ENCODE measurements around the gene MED27. TPM values are rescaled to one million over a fixed set of nuclear protein-coding genes. Genes with fewer than 3 reads are reported as not detected.
"Not testable (repeated sequence)": the region's sequence is repeated elsewhere in the genome, so short reads cannot be mapped to it uniquely, and the experiment has no call there.

The MED27 gene
- total RNA-seq, 1 experiment from 2014 or later, result 40.3 TPM

DNA sequence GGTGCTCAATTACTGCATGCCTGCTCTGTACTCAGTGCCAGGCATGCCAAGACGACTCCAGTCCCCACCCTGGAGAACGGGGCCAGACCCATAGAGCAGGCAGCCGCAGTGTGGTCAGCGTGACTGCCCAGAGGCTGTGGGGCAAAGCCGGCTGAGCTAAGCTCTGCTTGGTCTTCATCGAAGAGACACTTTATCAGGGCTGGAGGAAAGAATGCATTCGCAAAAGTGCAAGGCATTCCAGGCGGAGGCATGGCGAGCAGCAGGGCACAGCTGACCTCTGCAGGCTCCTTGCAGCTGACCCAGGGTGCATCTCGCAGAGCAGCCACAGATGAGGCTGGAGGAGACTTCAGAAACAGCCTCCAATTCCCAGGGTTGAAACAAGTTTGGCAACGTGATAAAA lies 13.6 kb downstream of the MED27 start:
- Histone ChIP-seq H3K4me3 (ENCODE audit: insufficient read depth, low read depth, low read length) (no peak overlapping the region), H3K27me3 (ENCODE audit: control insufficient read depth, insufficient read depth, low read length) (no peaks in the 10 kb centered on the region), H3K36me3 (replicated peaks; ENCODE audit: control insufficient read depth, insufficient read depth, low read length) (peaks cover 2% of the 10 kb centered on the region; the same call in 1 of the 2 replicates)
- DNase-seq, result no peak

DNA sequence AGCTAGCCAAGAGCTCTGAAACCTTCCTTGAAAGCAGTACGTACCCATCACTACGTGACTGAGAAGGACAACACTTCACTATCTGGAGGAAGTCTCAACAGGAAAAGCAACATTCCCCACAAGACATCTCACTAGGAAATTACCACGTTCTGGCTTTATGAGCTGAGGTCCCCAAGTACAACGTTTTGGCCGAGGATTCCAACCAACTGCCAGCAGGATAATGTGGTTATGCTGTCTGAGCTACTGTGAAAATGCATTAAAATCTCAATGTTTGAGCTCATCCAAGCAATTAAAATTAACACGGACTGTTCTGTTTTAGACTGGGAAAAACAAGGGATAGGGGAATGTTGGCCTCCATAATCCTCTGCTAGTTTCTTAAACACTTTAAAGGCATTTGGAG lies 16.4 kb downstream of the MED27 start:
- no peaks in the 10 kb centered on the region for H3K27me3 ChIP-seq (ENCODE audit: control insufficient read depth, insufficient read depth, low read length)
- DNase-seq, result no peak
- H3K36me3 ChIP-seq (replicated peaks; ENCODE audit: control insufficient read depth, insufficient read depth, low read length), result no peaks in the 10 kb centered on the region
- H3K4me3 ChIP-seq (ENCODE audit: insufficient read depth, low read depth, low read length), result no peak overlapping the region

DNA sequence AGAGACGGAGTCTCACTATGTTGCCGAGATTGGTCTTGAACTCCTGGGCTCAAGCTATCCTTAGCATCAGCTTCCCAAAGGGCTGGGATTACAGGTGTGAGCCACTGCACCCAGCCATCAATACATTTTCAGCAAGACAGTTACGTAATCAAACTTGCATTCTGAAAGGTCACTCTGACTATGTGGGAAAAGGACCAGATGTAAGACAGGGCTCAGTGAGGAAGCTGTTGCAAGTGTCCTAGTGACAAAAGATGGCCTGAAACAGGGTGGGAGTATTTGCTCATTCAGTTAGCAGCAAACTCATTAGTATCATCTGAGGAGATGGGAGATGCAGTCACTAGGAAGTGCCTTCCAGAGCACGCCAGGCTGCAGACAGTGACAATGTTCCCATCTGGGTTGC lies 16.9 kb downstream of the MED27 start:
- H3K4me3 ChIP-seq (ENCODE audit: insufficient read depth, low read depth, low read length), result no peak overlapping the region

DNA sequence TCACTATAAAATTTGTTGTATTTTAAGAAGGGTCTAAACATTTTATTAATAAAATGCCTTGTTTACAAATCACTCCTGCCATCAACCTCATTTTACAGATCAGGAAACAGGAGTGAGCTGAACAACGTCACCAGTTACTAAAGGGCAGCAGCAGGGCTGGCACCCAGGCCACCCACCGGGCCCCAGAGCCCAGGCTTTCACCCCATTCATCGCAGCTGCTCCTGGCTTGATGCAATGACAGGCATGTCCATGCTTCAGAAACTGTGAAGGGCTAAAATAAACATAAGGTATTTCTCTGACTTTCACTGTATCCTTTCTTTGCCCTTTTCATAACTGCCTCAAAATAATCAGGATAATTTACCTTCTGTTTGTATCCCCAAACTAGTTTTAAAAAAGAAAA lies 18.1 kb downstream of the MED27 start:
- H3K27me3 ChIP-seq (ENCODE audit: control insufficient read depth, insufficient read depth, low read length), result no peaks in the 10 kb centered on the region
- no peak for DNase-seq
- no peaks in the 10 kb centered on the region for H3K36me3 ChIP-seq (replicated peaks; ENCODE audit: control insufficient read depth, insufficient read depth, low read length)
- no peak overlapping the region for H3K4me3 ChIP-seq (ENCODE audit: insufficient read depth, low read depth, low read length)

More for the DNA sequence above, 16.9 kb downstream of the MED27 start:
- no peaks in the 10 kb centered on the region for H3K27me3 ChIP-seq (ENCODE audit: control insufficient read depth, insufficient read depth, low read length)
- no peaks in the 10 kb centered on the region for H3K36me3 ChIP-seq (replicated peaks; ENCODE audit: control insufficient read depth, insufficient read depth, low read length)
- no peak for DNase-seq

DNA sequence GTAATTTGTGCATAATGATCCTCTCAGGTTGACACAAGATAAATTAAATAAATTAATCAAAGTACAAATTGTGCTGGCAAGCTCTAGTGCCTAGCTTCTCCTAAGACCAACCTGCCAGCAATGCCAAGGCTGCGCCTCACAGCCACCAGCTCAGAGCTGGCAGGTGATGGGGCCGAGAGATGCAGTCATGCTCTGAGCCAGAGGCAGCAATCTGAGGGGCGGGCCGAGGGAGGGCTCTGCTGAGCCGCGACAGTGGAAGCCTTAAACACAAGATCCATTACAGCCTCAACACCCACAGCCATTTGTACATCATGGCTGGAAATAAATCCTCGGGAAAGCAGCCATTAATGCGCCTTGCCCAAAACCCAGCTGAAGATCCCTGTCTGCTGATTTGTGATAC lies 20.3 kb downstream of the MED27 start:
- DNase-seq, result no peak
- H3K27me3 ChIP-seq (ENCODE audit: control insufficient read depth, insufficient read depth, low read length), result no peaks in the 10 kb centered on the region
- no peak overlapping the region for H3K4me3 ChIP-seq (ENCODE audit: insufficient read depth, low read depth, low read length)
- no peaks in the 10 kb centered on the region for H3K36me3 ChIP-seq (replicated peaks; ENCODE audit: control insufficient read depth, insufficient read depth, low read length)

DNA sequence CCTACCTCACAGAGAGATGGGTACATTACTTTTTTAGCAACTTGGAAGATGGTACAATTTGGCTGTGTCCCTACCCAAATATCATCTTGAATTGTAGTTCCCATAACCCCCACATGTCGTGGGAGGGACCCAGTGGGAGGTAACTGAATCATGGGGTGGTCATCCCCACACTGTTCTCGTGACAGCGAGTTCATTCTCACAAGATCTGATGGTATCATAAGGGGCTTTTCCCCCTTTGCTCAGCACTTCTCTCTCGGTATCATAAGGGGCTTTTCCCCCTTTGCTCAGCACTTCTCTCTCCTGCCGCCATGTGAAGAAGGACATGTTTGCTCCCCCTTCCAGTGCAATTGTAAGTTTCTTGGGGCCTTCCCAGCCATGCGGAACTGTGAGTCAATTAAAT lies 21.4 kb downstream of the MED27 start:
- not testable (repeated sequence) for H3K27me3 ChIP-seq (ENCODE audit: control insufficient read depth, insufficient read depth, low read length); H3K4me3 ChIP-seq (ENCODE audit: insufficient read depth, low read depth, low read length); H3K36me3 ChIP-seq (replicated peaks; ENCODE audit: control insufficient read depth, insufficient read depth, low read length); DNase-seq

DNA sequence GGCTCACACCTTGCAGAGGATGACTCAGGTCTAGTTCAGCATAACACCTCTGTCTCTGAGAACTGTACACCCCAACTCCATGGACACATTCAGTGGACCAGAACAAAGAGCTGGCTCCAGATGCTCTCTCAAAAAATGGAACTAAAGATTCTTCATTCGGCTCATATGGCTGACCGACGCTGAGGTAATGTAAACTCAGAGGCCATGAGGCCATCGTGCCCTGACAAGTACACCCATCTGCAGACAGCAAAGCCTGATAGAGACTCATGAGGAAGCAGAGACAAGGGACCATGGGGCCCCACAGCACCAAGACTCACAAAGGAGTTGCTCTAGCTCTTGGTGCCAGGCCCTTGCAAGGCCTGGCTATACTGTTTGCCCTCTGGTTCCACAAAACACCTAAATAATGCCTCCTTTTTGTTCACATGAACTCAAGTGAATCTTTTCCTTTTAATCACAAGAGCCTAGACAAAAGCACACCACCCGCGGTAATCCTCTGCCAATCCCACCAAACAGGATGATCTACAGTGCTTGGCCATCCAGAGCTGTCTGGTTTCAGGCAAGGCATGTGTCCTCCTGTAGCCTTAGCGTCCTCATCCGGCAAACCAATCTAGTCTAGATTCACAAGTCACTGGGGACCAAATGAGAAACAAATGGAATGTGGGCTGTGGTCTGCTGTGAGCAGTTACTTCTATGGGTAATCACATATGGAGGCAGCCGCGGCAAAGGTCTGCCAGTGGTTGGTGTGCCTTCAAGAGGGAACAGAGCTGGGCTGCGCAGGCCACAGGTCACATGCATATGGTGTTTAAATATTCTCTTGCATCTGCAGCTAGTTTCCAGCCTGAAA lies 22.7 kb downstream of the MED27 start:
- no peak for DNase-seq
- no peaks in the 10 kb centered on the region for H3K36me3 ChIP-seq (replicated peaks; ENCODE audit: control insufficient read depth, insufficient read depth, low read length)
- no peaks in the 10 kb centered on the region for H3K27me3 ChIP-seq (ENCODE audit: control insufficient read depth, insufficient read depth, low read length)
- H3K4me3 ChIP-seq (ENCODE audit: insufficient read depth, low read depth, low read length), result no peak overlapping the region

DNA sequence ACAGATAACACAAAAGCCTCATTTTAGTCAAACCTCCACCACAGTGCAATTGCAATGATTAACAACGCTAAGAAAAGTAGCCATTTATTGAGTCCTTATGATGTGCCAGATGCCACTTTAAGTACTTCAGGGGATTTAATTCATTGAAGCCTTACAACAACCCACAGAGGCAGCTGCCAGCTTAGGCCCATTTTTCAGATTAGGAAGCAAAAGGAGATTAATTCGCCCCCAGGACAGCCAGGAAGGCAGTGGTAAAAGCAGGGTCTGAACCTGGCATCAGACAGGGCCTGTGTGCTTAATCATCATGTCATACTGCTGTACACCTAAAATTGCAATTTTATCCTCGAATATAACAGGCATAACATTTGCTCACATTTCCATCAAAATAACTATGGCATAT lies 23.9 kb downstream of the MED27 start:
- H3K4me3 ChIP-seq (ENCODE audit: insufficient read depth, low read depth, low read length), result no peak overlapping the region
- DNase-seq, result no peak
- H3K27me3 ChIP-seq (ENCODE audit: control insufficient read depth, insufficient read depth, low read length), result no peaks in the 10 kb centered on the region
- H3K36me3 ChIP-seq (replicated peaks; ENCODE audit: control insufficient read depth, insufficient read depth, low read length), result no peaks in the 10 kb centered on the region

DNA sequence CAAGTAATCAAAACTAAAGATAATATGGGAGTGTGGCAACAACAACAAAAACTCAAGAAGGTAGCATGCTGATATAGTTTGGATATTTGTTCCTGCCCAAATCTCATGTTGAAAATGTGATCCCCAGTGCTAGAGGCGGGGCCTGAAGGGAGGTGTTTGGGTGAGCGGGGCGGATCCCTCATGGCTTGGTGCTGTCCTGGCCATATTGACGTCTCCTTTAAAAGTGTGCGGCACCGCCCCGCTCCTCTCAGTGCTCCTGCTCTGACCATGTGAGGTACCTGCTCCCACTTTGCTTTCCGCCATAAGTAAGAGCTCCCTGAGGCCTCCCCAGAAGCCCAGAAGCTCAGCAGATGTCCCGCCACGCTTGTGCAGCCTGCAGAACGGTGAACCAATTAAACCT lies 25.6 kb downstream of the MED27 start:
- DNase-seq, result no peak
- H3K4me3 ChIP-seq (ENCODE audit: insufficient read depth, low read depth, low read length), result no peak overlapping the region
- H3K36me3 ChIP-seq (replicated peaks; ENCODE audit: control insufficient read depth, insufficient read depth, low read length), result no peaks in the 10 kb centered on the region

DNA sequence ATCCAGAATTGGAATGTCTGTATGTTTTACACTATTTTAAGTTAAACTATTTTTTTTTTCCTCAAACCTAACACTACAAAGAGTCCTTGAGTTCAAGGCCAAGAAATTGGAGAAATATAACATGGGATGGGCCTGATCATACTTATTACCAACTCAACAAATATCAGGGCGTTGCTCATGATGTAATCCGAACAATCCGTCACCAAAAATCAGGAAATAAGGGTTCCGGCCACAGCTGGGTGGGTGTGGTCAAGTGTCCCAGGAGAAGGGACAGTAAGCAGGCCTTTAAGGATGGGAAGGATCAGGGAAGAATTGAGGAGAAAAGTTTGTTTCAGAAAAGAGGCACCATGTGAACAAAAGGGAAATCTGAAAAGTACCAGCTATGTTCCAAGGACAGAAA lies 29.8 kb downstream of the MED27 start:
- no peaks in the 10 kb centered on the region for H3K36me3 ChIP-seq (replicated peaks; ENCODE audit: control insufficient read depth, insufficient read depth, low read length)
- H3K4me3 ChIP-seq (ENCODE audit: insufficient read depth, low read depth, low read length), result no peak overlapping the region
- DNase-seq, result no peak
- H3K27me3 ChIP-seq (ENCODE audit: control insufficient read depth, insufficient read depth, low read length), result no peaks in the 10 kb centered on the region

More for the DNA sequence above, 25.6 kb downstream of the MED27 start:
- H3K27me3 ChIP-seq (ENCODE audit: control insufficient read depth, insufficient read depth, low read length), result no peaks in the 10 kb centered on the region

DNA sequence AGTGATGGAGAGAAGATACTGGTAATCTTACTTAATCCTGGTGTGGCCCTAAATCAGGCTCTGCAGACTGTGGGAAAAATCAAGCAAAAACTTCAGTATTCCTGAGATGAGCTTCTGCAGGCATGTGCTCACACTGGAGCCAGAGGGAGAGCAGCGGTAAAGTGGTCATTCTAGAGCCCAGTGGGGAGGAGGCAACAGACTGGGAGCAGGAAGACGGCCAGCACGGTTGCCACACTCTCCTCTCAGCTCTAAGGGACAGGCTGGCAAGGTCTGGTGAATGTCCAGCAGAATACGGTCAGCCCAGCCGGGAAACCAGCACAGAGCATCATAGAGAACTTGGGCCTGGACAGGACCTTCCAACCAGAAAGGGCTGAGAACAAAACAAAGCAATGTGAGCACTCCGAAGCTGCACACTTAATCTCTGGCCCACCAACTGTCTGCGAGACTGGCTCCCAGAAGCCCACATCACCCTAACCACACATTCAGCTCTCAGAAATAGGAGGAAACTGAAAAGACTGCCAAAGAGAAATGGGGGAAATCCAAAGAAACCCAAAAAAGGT lies 30.3 kb downstream of the MED27 start:
- H3K36me3 ChIP-seq (replicated peaks; ENCODE audit: control insufficient read depth, insufficient read depth, low read length), result no peaks in the 10 kb centered on the region
- no peak for DNase-seq
- no peaks in the 10 kb centered on the region for H3K27me3 ChIP-seq (ENCODE audit: control insufficient read depth, insufficient read depth, low read length)
- no peak overlapping the region for H3K4me3 ChIP-seq (ENCODE audit: insufficient read depth, low read depth, low read length)

DNA sequence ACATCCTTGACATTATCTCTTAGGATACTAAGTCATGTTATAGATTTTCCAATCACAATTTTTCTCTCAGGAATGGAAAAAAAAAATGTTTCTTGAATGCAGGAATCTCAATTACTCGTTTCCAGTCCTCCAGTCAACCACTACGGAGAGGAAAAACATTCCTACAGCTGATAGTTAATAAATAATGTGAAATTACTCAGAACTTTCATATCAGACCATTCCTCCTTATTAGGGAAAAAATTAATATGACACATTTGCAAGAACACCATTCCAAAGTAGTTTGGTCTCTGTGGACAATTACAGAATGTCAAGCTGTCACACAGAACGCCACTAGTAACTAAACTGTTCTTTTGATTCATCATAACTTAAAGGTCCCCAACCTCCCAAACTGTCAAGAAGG lies 31.5 kb downstream of the MED27 start:
- no peak for DNase-seq
- Histone ChIP-seq H3K36me3 (replicated peaks; ENCODE audit: control insufficient read depth, insufficient read depth, low read length) (no peaks in the 10 kb centered on the region), H3K4me3 (ENCODE audit: insufficient read depth, low read depth, low read length) (no peak overlapping the region), H3K27me3 (ENCODE audit: control insufficient read depth, insufficient read depth, low read length) (no peaks in the 10 kb centered on the region)

DNA sequence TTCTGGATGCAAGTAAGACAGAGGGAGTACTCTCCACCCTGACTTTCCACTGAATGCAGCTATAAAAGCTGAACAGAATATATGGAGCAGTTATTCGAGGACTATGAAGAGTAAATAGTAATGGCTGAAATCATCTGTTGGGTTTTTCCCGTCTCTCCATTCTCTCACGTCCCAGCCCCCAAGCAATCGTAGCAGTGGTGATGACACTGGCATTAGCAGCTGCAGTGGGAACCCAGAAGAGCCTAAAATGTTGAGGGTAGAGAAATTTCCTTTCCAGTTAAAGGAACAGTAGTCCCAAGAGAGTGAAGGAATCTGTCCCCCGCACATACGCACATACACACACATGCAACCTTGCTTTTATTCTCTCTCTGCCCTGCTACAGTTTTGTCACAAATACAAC lies 33.2 kb downstream of the MED27 start:
- Histone ChIP-seq H3K27me3 (ENCODE audit: control insufficient read depth, insufficient read depth, low read length) (no peaks in the 10 kb centered on the region), H3K36me3 (replicated peaks; ENCODE audit: control insufficient read depth, insufficient read depth, low read length) (no peaks in the 10 kb centered on the region), H3K4me3 (ENCODE audit: insufficient read depth, low read depth, low read length) (no peak overlapping the region)
- no peak for DNase-seq

DNA sequence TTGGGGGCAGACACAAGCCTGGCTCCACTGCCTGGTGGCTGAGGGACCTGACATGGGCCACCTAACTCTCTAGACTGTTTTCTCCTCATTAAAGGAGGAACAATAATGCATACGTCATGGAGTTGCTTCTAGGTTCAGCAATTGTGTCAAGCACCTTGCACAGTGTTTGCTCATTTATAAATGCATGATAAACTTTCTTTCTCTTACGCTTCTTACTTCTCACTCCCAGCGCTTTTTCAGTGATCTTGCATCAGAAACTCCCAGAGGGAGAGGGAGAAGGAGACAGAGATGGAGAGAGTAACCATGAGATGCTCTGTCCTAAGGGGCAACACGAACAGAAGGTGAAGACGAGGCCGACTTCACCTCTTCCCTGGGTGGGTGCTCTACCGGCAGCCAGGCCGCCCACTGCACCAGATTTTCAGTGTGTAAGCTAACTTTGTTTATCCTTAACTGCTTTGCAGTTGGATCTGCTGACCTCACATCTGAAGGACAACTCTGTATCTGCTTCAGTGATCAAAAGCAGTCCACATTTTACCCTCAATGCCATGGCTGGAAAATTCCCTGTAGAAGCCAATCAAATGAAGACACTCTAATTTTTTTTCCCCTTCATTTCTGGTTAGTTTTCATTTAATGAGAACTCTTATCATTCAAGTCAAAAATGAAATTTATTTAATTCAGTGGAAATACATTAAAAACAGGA lies 35.3 kb downstream of the MED27 start:
- DNase-seq, result no peak
- H3K36me3 ChIP-seq (replicated peaks; ENCODE audit: control insufficient read depth, insufficient read depth, low read length), result no peaks in the 10 kb centered on the region

DNA sequence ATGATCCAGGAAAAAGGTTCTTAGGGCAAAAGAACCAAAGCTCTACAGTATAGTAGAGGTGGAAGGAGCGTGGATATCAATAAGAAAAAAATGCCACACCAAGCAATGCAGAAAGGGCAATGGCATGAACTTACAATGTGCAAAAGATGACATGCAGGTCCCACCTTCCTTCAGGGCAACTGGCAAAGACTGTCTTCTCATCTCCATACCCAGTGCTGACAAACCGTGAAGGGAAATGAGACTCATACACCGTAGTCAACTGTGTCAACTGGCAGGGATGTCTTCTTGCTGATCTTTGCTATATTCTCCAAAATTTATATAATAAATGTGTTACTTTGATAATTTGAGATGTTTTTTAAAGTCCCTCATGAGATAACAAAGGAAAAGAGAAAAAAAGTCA lies 36.0 kb downstream of the MED27 start:
- Histone ChIP-seq H3K4me3 (ENCODE audit: insufficient read depth, low read depth, low read length) (no peak overlapping the region), H3K36me3 (replicated peaks; ENCODE audit: control insufficient read depth, insufficient read depth, low read length) (no peaks in the 10 kb centered on the region)
- DNase-seq, result no peak

More for the DNA sequence above, 35.3 kb downstream of the MED27 start:
- no peaks in the 10 kb centered on the region for H3K27me3 ChIP-seq (ENCODE audit: control insufficient read depth, insufficient read depth, low read length)
- H3K4me3 ChIP-seq (ENCODE audit: insufficient read depth, low read depth, low read length), result no peak overlapping the region

More for the DNA sequence above, 36.0 kb downstream of the MED27 start:
- H3K27me3 ChIP-seq (ENCODE audit: control insufficient read depth, insufficient read depth, low read length), result no peaks in the 10 kb centered on the region
